ENCODE data around the gene MED25.

DNA sequence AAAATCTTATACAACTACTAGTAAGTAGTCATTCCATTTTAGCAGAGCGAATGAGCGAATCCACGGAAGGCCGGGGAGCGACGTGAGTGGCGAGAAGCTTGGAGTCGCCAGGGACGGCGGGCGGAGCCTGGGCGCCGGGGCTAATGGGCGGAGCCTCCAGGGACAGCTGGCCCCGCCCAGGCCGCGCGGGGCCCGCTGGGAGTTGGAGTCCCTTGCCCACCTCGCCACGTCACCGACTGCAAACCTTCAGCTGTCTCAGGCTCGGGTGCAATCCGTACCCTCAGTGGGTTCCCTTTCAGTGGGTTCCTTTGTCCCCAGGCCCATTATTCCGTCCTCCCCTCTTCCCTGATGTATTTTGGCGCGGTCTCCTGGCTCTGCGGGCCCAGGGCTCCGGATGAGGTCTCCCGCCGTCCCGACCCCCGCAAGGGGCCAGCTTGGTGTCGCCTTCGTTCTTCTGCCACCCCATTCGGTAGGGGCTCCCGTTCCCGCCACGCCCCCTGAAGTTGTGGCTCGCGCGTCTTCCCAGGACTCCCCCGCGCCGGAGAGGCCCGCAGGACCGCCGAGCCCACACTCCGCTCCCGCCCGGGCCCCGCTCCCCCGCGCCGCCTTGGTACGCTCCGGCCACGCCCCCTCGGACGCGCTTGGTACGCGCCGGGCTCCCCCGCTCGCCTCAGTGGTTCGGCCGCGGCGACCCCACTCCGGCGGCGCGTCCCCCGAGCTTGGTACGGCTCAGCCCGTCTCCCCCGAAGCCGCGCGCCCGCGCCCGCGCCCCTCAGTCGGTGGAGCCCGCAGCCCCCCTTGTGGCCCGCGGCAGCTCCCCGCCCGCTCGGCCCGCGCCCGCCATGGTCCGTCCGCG lies 32.6 kb downstream of the MED25 start, which contains the start of gene PTOV1:
- TF ChIP-seq, protein P1, sequence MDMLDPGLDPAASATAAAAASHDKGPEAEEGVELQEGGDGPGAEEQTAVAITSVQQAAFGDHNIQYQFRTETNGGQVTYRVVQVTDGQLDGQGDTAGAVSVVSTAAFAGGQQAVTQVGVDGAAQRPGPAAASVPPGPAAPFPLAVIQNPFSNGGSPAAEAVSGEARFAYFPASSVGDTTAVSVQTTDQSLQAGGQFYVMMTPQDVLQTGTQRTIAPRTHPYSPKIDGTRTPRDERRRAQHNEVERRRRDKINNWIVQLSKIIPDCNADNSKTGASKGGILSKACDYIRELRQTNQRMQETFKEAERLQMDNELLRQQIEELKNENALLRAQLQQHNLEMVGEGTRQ (IDR thresholded peaks at IDR 0.05; ENCODE audit: low read depth, low read length), result no peak; the same call in 1 of the 2 replicates
- no peak for TF ChIP-seq MAFK (IDR thresholded peaks at IDR 0.05; ENCODE audit: low read depth, low read length)
- no peak for TF ChIP-seq CEBPB (IDR thresholded peaks at IDR 0.05; ENCODE audit: low read depth, low read length)
- TF ChIP-seq, protein P2, sequence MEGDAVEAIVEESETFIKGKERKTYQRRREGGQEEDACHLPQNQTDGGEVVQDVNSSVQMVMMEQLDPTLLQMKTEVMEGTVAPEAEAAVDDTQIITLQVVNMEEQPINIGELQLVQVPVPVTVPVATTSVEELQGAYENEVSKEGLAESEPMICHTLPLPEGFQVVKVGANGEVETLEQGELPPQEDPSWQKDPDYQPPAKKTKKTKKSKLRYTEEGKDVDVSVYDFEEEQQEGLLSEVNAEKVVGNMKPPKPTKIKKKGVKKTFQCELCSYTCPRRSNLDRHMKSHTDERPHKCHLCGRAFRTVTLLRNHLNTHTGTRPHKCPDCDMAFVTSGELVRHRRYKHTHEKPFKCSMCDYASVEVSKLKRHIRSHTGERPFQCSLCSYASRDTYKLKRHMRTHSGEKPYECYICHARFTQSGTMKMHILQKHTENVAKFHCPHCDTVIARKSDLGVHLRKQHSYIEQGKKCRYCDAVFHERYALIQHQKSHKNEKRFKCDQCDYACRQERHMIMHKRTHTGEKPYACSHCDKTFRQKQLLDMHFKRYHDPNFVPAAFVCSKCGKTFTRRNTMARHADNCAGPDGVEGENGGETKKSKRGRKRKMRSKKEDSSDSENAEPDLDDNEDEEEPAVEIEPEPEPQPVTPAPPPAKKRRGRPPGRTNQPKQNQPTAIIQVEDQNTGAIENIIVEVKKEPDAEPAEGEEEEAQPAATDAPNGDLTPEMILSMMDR (conservative IDR thresholded peaks at IDR 0.05; ENCODE audit: low read depth, low read length), result no peak
- peak; percentile 84 for TF ChIP-seq POLR2A (IDR thresholded peaks at IDR 0.05; ENCODE audit: low read depth, low read length)
- TF ChIP-seq RFX5 (IDR thresholded peaks at IDR 0.05; ENCODE audit: low read depth, low read length), result no peak
- TF ChIP-seq MXI1 (IDR thresholded peaks at IDR 0.05; ENCODE audit: borderline replicate concordance, low read depth, low read length), result no peak
- TF ChIP-seq CHD1 (IDR thresholded peaks at IDR 0.05; ENCODE audit: low read depth, low read length), result peak; percentile 99; the same call in 1 of the 2 replicates
- no peak for TF ChIP-seq RAD21 (IDR thresholded peaks at IDR 0.05; ENCODE audit: low read length)

Measured in IMR-90 (cell line).